22Rv1 (cell line): ENCODE results near the gene SIAH3.

Experiments
- CTCF ChIP-seq: fragments of 450-650 bp; IDR thresholded peaks from 2 replicates; pipeline ENCODE4 v1.5.1; 2017; ENCODE audit warnings: mild to moderate bottlenecking
- ZFX ChIP-seq: fragments of 450-650 bp; IDR thresholded peaks from 2 replicates; pipeline ENCODE4 v1.6.1; 2017; ENCODE audit warnings: antibody characterized with exemption, borderline replicate concordance

- TF ChIP-seq CTCF (no peak), ZFX (no peak)
Observed at GRCh38 chr13:45872566-45872965, 21.0 kb upstream of the SIAH3 start.
